Smooth muscle cell (in vitro differentiated cells): Measurements from ENCODE around the gene TASP1. TPM values are rescaled to one million over a fixed set of nuclear protein-coding genes. Genes with fewer than 3 reads are reported as not detected.
"Not testable (repeated sequence)": the region's sequence is repeated elsewhere in the genome, so short reads cannot be mapped to it uniquely, and the experiment has no call there.

ENCODE experiments used
- DNase-seq: peaks from one replicate; lab custom pipeline; 2025; ENCODE audit not compliant: unreplicated experiment; lab: John Stamatoyannopoulos, UW
- H2AFZ ChIP-seq: fragments of 200-600 bp; sonication (generic); 2 replicates; pipeline ENCODE4 v1.6.0; 2016; ENCODE audit warnings: antibody characterized with exemption, low read depth, mild to moderate bottlenecking
- H3F3A ChIP-seq: fragments of 200-600 bp; sonication (generic); 2 replicates; pipeline ENCODE4 v1.6.0; 2017; ENCODE audit warnings: antibody characterized with exemption, low read depth
- H3K27ac ChIP-seq: fragments of 200-600 bp; sonication (generic); 2 replicates; pipeline ENCODE4 v1.5.1; 2016; ENCODE audit warnings: low read depth, mild to moderate bottlenecking
- H3K27me3 ChIP-seq: fragments of 200-600 bp; sonication (generic); 2 replicates; pipeline ENCODE4 v1.6.1; 2016; ENCODE audit warnings: low read depth, mild to moderate bottlenecking
- H3K36me3 ChIP-seq: fragments of 200-600 bp; sonication (generic); 2 replicates; pipeline ENCODE4 v1.5.1; 2016; ENCODE audit warnings: low read depth
- H3K4me1 ChIP-seq: fragments of 200-600 bp; sonication (generic); 2 replicates; pipeline ENCODE4 v1.5.1; 2016; ENCODE audit warnings: low read depth
- H3K4me2 ChIP-seq: fragments of 200-600 bp; sonication (generic); 2 replicates; pipeline ENCODE4 v1.6.0; 2016; ENCODE audit warnings: mild to moderate bottlenecking
- H3K4me3 ChIP-seq: fragments of 200-600 bp; sonication (generic); 2 replicates; pipeline ENCODE4 v1.5.1; 2016; ENCODE audit warnings: mild to moderate bottlenecking
- H3K79me2 ChIP-seq: fragments of 200-600 bp; sonication (generic); 2 replicates; pipeline ENCODE4 v1.6.0; 2016; ENCODE audit warnings: low read depth, mild to moderate bottlenecking
- H3K9ac ChIP-seq: fragments of 200-600 bp; sonication (generic); 2 replicates; pipeline ENCODE4 v1.6.0; 2016; ENCODE audit warnings: low read depth
- H3K9me3 ChIP-seq: fragments of 200-600 bp; sonication (generic); replicated peaks from 2 replicates; pipeline ENCODE4 v1.5.1; 2016; ENCODE audit warnings: low read depth
- H4K20me1 ChIP-seq: fragments of 200-600 bp; sonication (generic); 2 replicates; pipeline ENCODE4 v1.6.0; 2016; ENCODE audit warnings: low read depth
- CTCF ChIP-seq: fragments of 200-600 bp; sonication (generic); IDR thresholded peaks from 2 replicates; pipeline ENCODE4 v1.5.1; 2017; ENCODE audit warnings: borderline replicate concordance, mild to moderate bottlenecking, antibody characterized with exemption; ENCODE audit not compliant: insufficient read depth, poor library complexity, severe bottlenecking
- WGBS: methylation state at CpG from one replicate; pipeline ENCODE4 v1.1.7; 2016; ENCODE audit warnings: low lambda C conversion rate; 5-methylcytosine and 5-hydroxymethylcytosine counted together
- polyA plus RNA-seq: library from polyadenylated mRNA; unstranded; fragments of >200 nt; fragmentation: Nextera tagmentation; extraction: Ambion mirVana; gene quantifications from 2 replicates; pipeline ENCODE4 v1.2.1, GENCODE V29; 2016
- total RNA-seq: library from RNA; depleted of rRNA; stranded (reverse); fragments of >200 nt; gene quantifications from 2 replicates; pipeline ENCODE4 v1.2.3, GENCODE V29; 2014

TASP1 gene
- total and polyA plus RNA-seq, 2 experiments from 2014 or later: 6.4 to 17.5 TPM

DNA sequence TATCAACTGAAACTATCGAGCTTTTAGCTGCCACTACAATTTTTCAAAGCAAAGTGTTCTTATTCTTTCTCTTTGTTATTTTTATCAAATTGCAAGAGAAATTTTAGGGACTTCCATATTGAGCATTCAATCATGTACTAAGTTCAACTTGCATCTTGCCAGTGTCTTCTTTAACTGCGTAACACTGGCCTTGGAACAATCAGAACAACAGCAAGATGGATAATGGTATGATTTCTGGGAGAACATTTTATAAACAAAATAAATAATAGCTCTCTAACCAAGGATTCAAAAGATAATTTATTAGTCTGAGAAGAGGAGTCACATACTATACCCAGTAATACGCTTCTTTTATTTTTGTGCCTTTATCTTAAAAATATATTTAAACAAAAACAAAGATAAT, 249.6 kb downstream of the TASP1 start:
- H3K4me2 ChIP-seq: no peak overlapping the region
- no peaks in the 10 kb centered on the region for H4K20me1 ChIP-seq
- no peaks in the 10 kb centered on the region for H3K27me3 ChIP-seq
- no peak for TF ChIP-seq CTCF
- DNase-seq: no peak
- 97% methylated on average over 3 of the region's 3 CpGs for WGBS
- H3F3A ChIP-seq: no peaks in the 10 kb centered on the region
- H3K9me3 ChIP-seq: no peaks in the 10 kb centered on the region
- H3K9ac ChIP-seq: no peak overlapping the region
- H3K79me2 ChIP-seq: no peaks in the 10 kb centered on the region
- no peaks in the 10 kb centered on the region for H3K4me1 ChIP-seq
- H3K4me3 ChIP-seq: no peak overlapping the region
- H3K36me3 ChIP-seq: no peaks in the 10 kb centered on the region
- H2AFZ ChIP-seq: no peak overlapping the region
- no peak overlapping the region for H3K27ac ChIP-seq

- Histone ChIP-seq H4K20me1 (no peaks in the 10 kb centered on the region), H2AFZ (no peak overlapping the region), H3K27me3 (no peaks in the 10 kb centered on the region), H3K36me3 (no peaks in the 10 kb centered on the region), H3K4me1 (no peaks in the 10 kb centered on the region), H3K27ac (no peak overlapping the region), H3K9me3 (peaks cover 4% of the 10 kb centered on the region), H3F3A (no peaks in the 10 kb centered on the region), H3K9ac (no peak overlapping the region), H3K4me3 (no peak overlapping the region), H3K79me2 (no peaks in the 10 kb centered on the region), H3K4me2 (no peak overlapping the region)
- 95% methylated on average over 2 of the region's 2 CpGs for WGBS
- no peak for DNase-seq
- TF ChIP-seq CTCF: no peak
Measured at GRCh38 chr20:13384132-13384531, 254.6 kb downstream of the TASP1 start.

- no peak for TF ChIP-seq CTCF
- H3K36me3 ChIP-seq: no peaks in the 10 kb centered on the region
- H3K27me3 ChIP-seq: no peaks in the 10 kb centered on the region
- H3K9me3 ChIP-seq: peaks cover 4% of the 10 kb centered on the region
- no peaks in the 10 kb centered on the region for H3F3A ChIP-seq
- no peak overlapping the region for H3K4me2 ChIP-seq
- no peaks in the 10 kb centered on the region for H3K79me2 ChIP-seq
- H2AFZ ChIP-seq: no peak overlapping the region
- DNase-seq: no peak
- 91% methylated on average over 3 of the region's 3 CpGs for WGBS
- no peak overlapping the region for H3K9ac ChIP-seq
- no peak overlapping the region for H3K4me3 ChIP-seq
- no peak overlapping the region for H3K27ac ChIP-seq
- no peaks in the 10 kb centered on the region for H3K4me1 ChIP-seq
- no peaks in the 10 kb centered on the region for H4K20me1 ChIP-seq
Measured at GRCh38 chr20:13382786-13383185, 255.9 kb downstream of the TASP1 start.

DNA sequence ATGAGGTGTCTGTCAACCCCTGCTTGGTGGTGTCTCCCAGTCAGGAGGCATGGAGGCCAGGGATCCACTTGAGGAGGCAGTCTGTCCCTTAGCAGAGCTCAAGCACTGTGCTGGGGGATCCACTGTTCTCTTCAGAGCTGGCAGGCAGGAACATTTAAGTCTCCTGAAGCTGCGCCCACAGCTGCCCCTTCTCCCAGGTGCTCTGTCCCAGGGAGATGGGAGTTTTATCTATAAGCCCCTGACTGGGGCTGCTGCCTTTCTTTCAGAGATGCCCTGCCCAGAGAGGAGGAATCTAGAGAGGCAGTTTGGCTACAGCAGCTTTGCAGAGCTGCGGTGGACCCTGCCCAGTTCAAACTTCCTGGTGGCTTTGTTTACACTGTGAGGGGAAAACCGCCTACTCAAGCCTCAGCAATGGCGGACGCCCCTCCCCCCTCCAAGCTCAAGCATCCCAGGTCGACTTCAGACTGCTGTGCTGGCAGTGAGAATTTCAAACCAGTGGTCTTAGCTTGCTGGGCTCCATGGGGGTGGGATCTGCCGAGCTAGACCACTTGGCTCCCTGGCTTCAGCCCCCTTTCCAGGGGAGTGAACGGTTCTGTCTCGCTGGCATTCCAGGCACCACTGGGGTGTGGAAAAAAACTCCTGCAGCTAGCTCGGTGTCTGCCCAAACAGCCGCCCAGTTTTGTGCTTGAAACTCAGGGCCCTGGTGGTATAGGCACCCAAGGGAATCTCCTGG, 258.1 kb downstream of the TASP1 start:
- not testable (repeated sequence) for H3F3A ChIP-seq, H3K9me3 ChIP-seq, H3K4me1 ChIP-seq, H2AFZ ChIP-seq, H3K27me3 ChIP-seq, H3K36me3 ChIP-seq, H4K20me1 ChIP-seq, DNase-seq, H3K79me2 ChIP-seq, H3K4me2 ChIP-seq, H3K27ac ChIP-seq, H3K9ac ChIP-seq, H3K4me3 ChIP-seq
- WGBS: 98% methylated on average over 11 of the region's 11 CpGs
